CD14-positive monocyte (primary cell): ENCODE results near the gene BRSK2. TPM values are rescaled to one million over a fixed set of nuclear protein-coding genes. Genes with fewer than 3 reads are reported as not detected.

Source experiments
- DNase-seq, 3 donors: peaks; one replicate each; pipeline ENCODE4 v3.0.0-alpha.2; 2011 to 2022
- H2AFZ ChIP-seq: 2 replicates; pipeline ENCODE4 v1.6.0; 2012; ENCODE audit warnings: mild to moderate bottlenecking, low read depth, low read length, inconsistent platforms; ENCODE audit not compliant: insufficient read depth, poor library complexity, severe bottlenecking
- H3K27ac ChIP-seq, 2 donors: 1 replicate in 1 of 2; 2 replicates in 1 of 2; pipeline ENCODE4 v1.5.1; 2012 to 2013; ENCODE audit warnings: low read length in 2 of 2, control low read depth in 1 of 2, inconsistent platforms in 1 of 2, low read depth in 1 of 2, mild to moderate bottlenecking in 1 of 2
- H3K27me3 ChIP-seq, 2 donors: one replicate each; pipeline versions ENCODE4 v1.6.0 to v1.6.1; 2011 to 2013; ENCODE audit warnings: low read length in 2 of 2; ENCODE audit not compliant: control insufficient read depth in 2 of 2, insufficient read depth in 2 of 2
- H3K36me3 ChIP-seq, 2 donors: replicated peaks in 1 of 2; 1 replicate in 1 of 2; 2 replicates in 1 of 2; pipeline versions ENCODE4 v1.5.1 to v1.6.1; 2012 to 2013; ENCODE audit warnings: low read length in 2 of 2, control low read depth in 1 of 2, inconsistent platforms in 1 of 2, mild to moderate bottlenecking in 1 of 2; ENCODE audit not compliant: insufficient read depth in 2 of 2, control insufficient read depth in 1 of 2
- H3K4me1 ChIP-seq, 2 donors: 1 replicate in 1 of 2; 2 replicates in 1 of 2; pipeline versions ENCODE4 v1.5.1 to v1.6.1; 2012 to 2013; ENCODE audit warnings: low read length in 2 of 2, control low read depth in 1 of 2, inconsistent platforms in 1 of 2, mild to moderate bottlenecking in 1 of 2, moderate library complexity in 1 of 2; ENCODE audit not compliant: insufficient read depth in 2 of 2, control insufficient read depth in 1 of 2
- H3K4me2 ChIP-seq: replicated peaks from 2 replicates; pipeline ENCODE3; 2012; ENCODE audit warnings: low read length, moderate library complexity, mild to moderate bottlenecking; ENCODE audit not compliant: poor library complexity, severe bottlenecking; ENCODE audit errors: extremely low read depth
- H3K4me3 ChIP-seq, 3 experiments: fragments of 200-600 bp in 1 of 3; sonication (generic) in 1 of 3; replicated peaks in 1 of 3; 1 replicate in 2 of 3; 2 replicates in 1 of 3; pipeline ENCODE4 v1.5.1; 2011 to 2013; ENCODE audit warnings: low read length in 3 of 3, mild to moderate bottlenecking in 3 of 3, control low read depth in 2 of 3, low read depth in 2 of 3, inconsistent platforms in 1 of 3, moderate library complexity in 1 of 3
- H3K79me2 ChIP-seq: 2 replicates; pipeline ENCODE4 v1.6.0; 2012; ENCODE audit warnings: mild to moderate bottlenecking, control low read depth, inconsistent platforms, low read length, moderate library complexity; ENCODE audit not compliant: insufficient read depth
- H3K9ac ChIP-seq: 2 replicates; pipeline ENCODE4 v1.6.0; 2017; ENCODE audit warnings: low read length, mild to moderate bottlenecking; ENCODE audit not compliant: insufficient read depth, poor library complexity, severe bottlenecking
- H3K9me3 ChIP-seq, 2 donors: replicated peaks in 1 of 2; 1 replicate in 1 of 2; 2 replicates in 1 of 2; pipeline versions ENCODE4 v1.5.1 to v1.6.1; 2012 to 2013; ENCODE audit warnings: low read length in 2 of 2, control low read depth in 1 of 2; ENCODE audit not compliant: control insufficient read depth in 1 of 2, insufficient read depth in 1 of 2
- H4K20me1 ChIP-seq: 2 replicates; pipeline ENCODE4 v1.6.0; 2012; ENCODE audit warnings: mild to moderate bottlenecking, low read length, control low read depth, moderate library complexity; ENCODE audit not compliant: insufficient read depth
- H3K27ac Mint-ChIP-seq, 7 donors: one replicate each; pipeline ENCODE4 v1.8.0; 2020; ENCODE audit warnings: mild to moderate bottlenecking in 7 of 7, mixed read lengths in 7 of 7, moderate library complexity in 6 of 7, inconsistent platforms in 2 of 7
- H3K27me3 Mint-ChIP-seq, 3 donors: one replicate each; pipeline ENCODE4 v1.8.0; 2021 to 2022; ENCODE audit warnings: low read depth in 3 of 3, mild to moderate bottlenecking in 3 of 3, mixed read lengths in 3 of 3, moderate library complexity in 3 of 3, inconsistent platforms in 1 of 3
- H3K36me3 Mint-ChIP-seq, 2 donors: one replicate each; pipeline ENCODE4 v1.8.0; 2020; ENCODE audit warnings: mixed read lengths in 2 of 2, inconsistent platforms in 1 of 2, mild to moderate bottlenecking in 1 of 2
- H3K4me1 Mint-ChIP-seq: one replicate; pipeline ENCODE4 v1.8.0; 2020; ENCODE audit warnings: mild to moderate bottlenecking, mixed read lengths
- H3K4me3 Mint-ChIP-seq, 2 donors: one replicate each; pipeline ENCODE4 v1.8.0; 2020; ENCODE audit warnings: mild to moderate bottlenecking in 2 of 2, mixed read lengths in 2 of 2, moderate library complexity in 1 of 2
- H3K9me3 Mint-ChIP-seq, 7 donors: one replicate each; pipeline ENCODE4 v1.8.0; 2020 to 2022; ENCODE audit warnings: mixed read lengths in 7 of 7, mild to moderate bottlenecking in 6 of 7, moderate library complexity in 6 of 7, inconsistent platforms in 2 of 7
- WGBS: methylation state at CpG from one replicate; pipeline ENCODE4 v1.1.5; 2013; ENCODE audit warnings: missing lambda C conversion rate; ENCODE audit not compliant: insufficient coverage; 5-methylcytosine and 5-hydroxymethylcytosine counted together
- intact Hi-C, 2 donors: fragments of 100-400 bp; cut with micrococcal nuclease; formaldehyde crosslinking; loops; one replicate each; pipeline versions ENCODE4 v1.15.0 to v1.15.1; 2023
- polyA plus RNA-seq, 3 donors: library from polyadenylated mRNA; depleted of rRNA in 1 of 3; unstranded in 2 of 3; stranded (reverse) in 1 of 3; fragments of 300-500 nt in 2 of 3; fragments of >200 nt in 1 of 3; fragmentation: Illumina TruSeq in 2 of 3; gene quantifications; 1 replicate in 2 of 3; 2 replicates in 1 of 3; pipeline ENCODE4 v1.2.3, GENCODE V29; 2012 to 2021
- TF ChIP-seq, protein P1 (sequence below): fragments of 200-600 bp; IDR thresholded peaks from one replicate; pipeline ENCODE4 v1.8.0; 2022; ENCODE audit warnings: antibody characterized with exemption, mild to moderate bottlenecking

The BRSK2 gene
- polyA plus RNA-seq, 3 donors: 0.13 TPM; not detected in 2

DNA sequence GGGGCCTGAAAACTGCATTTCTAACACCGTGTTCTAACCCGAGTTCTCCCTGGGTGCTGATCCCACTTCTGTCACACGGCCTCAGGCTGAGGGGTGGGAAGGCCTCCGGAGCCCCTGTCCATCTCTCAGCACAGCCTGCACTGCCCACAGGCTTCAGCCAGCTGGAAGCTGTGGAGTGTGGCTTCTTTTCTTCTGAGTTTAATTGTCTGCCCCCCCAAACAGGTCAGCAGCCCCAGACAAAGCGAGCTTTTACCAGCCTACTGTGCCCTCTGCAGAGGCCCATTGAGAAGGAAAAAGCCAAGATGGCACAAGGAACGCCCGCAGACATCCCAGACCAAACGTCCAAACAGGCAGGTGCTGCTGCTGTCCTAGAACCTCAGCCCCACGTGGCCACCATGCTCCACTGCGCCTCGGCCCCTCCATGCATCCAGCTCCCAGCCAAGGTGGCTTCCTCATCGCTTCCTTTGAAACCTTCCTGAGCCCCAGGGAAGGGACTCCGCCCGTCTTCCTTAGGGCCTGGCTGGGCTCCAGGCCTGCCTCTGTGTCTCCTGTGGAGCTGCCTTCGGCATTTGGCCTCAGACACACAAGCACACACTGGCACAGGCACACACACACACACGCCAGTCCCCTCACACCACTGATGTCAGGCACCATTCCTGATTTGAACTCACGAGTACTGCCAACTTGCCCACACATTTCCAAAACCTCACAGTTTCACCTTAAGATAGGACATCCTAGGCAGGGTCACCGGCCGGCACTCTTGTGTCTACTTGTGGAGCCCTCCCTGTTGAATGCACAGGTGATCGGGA, 95.2 kb downstream of the BRSK2 start:
- peaks cover 9 to 14% of the 10 kb centered on the region in 2 donors for H3K36me3 ChIP-seq

DNA sequence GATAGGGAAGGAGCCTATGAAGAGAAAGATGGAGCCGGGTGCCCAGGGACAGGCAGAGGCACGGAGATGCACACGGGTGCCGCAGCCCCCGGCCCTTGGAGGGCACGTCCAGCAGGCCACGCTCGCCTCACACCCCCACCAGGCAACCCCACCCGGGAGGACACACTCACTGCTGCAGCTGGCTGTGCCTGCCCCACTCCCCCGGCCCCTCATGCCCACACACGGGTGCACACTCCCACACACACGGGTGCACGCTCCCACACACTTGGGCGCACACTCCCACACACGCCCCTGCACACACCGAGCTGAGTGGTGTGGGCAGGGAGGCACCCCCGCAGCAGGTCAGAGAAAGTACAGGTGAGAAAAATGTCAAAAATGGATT, 95.8 kb downstream of the BRSK2 start:
- H3K9ac ChIP-seq: no peak overlapping the region
- Mint-ChIP-seq H3K27me3 (peaks cover 0 to 2% (median 0%) of the 10 kb centered on the region in 3 donors), H3K27ac (peak overlapping the region in 2 of 7 donors; percentile 45 to 51), H3K4me3 (no peak overlapping the region), H3K36me3 (peaks cover 7 to 14% of the 10 kb centered on the region in 2 donors), H3K9me3 (no peaks in the 10 kb centered on the region), H3K4me1 (no peaks in the 10 kb centered on the region)
- H3K27me3 ChIP-seq: no peaks in the 10 kb centered on the region
- H3K4me1 ChIP-seq: no peaks in the 10 kb centered on the region
- no peak overlapping the region for H2AFZ ChIP-seq
- no peaks in the 10 kb centered on the region for H3K9me3 ChIP-seq
- intact Hi-C loops: no loop called here
- H3K27ac ChIP-seq: no peak overlapping the region
- DNase-seq: no peak
- H3K79me2 ChIP-seq: peaks cover 44% of the 10 kb centered on the region
- H3K36me3 ChIP-seq: peaks cover 3 to 8% of the 10 kb centered on the region in 2 donors
- WGBS: 93% methylated on average over 10 of the region's 17 CpGs
- H4K20me1 ChIP-seq: peaks cover 100% of the 10 kb centered on the region
- no peak overlapping the region for H3K4me3 ChIP-seq
- H3K4me2 ChIP-seq: no peak overlapping the region
- TF ChIP-seq, protein P1, sequence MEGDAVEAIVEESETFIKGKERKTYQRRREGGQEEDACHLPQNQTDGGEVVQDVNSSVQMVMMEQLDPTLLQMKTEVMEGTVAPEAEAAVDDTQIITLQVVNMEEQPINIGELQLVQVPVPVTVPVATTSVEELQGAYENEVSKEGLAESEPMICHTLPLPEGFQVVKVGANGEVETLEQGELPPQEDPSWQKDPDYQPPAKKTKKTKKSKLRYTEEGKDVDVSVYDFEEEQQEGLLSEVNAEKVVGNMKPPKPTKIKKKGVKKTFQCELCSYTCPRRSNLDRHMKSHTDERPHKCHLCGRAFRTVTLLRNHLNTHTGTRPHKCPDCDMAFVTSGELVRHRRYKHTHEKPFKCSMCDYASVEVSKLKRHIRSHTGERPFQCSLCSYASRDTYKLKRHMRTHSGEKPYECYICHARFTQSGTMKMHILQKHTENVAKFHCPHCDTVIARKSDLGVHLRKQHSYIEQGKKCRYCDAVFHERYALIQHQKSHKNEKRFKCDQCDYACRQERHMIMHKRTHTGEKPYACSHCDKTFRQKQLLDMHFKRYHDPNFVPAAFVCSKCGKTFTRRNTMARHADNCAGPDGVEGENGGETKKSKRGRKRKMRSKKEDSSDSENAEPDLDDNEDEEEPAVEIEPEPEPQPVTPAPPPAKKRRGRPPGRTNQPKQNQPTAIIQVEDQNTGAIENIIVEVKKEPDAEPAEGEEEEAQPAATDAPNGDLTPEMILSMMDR: no peak

More for the DNA sequence above, 95.2 kb downstream of the BRSK2 start:
- Mint-ChIP-seq H3K4me1 (no peaks in the 10 kb centered on the region), H3K36me3 (peaks cover 12 to 19% of the 10 kb centered on the region in 2 donors), H3K27ac (peak overlapping the region in 3 of 7 donors; percentile 30 to 51 (median 46)), H3K9me3 (no peaks in the 10 kb centered on the region), H3K4me3 (no peak overlapping the region), H3K27me3 (peaks cover 0 to 2% (median 0%) of the 10 kb centered on the region in 3 donors)
- H3K9me3 ChIP-seq: no peaks in the 10 kb centered on the region
- H3K4me2 ChIP-seq: no peak overlapping the region
- DNase-seq: no peak
- H3K79me2 ChIP-seq: peaks cover 40% of the 10 kb centered on the region
- no peak overlapping the region for H3K4me3 ChIP-seq
- H3K27ac ChIP-seq: no peak overlapping the region
- H2AFZ ChIP-seq: no peak overlapping the region
- no peaks in the 10 kb centered on the region for H3K4me1 ChIP-seq
- TF ChIP-seq, protein P1: no peak
- WGBS: 97% methylated on average over 16 of the region's 20 CpGs
- H3K9ac ChIP-seq: no peak overlapping the region
- no peaks in the 10 kb centered on the region for H3K27me3 ChIP-seq
- intact Hi-C loops: no loop called here
- peaks cover 100% of the 10 kb centered on the region for H4K20me1 ChIP-seq
